Dermis microvascular lymphatic vessel endothelial cell (primary cell): ENCODE data around the gene OR8K1. TPM values are rescaled to one million over a fixed set of nuclear protein-coding genes. Genes with fewer than 3 reads are reported as not detected.

ENCODE experiments used
- DNase-seq, 2 donors: peaks; one replicate each; pipeline versions ENCODE4 v3.0.0 to v3.0.0-alpha.2; 2010; ENCODE audit warnings: low read depth in 2 of 2
- total RNA-seq: library from RNA; depleted of rRNA; stranded (reverse); fragments of >200 nt; gene quantifications from 2 replicates; pipeline ENCODE4 v1.2.1, GENCODE V29; 2014

Gene OR8K1
- not detected in 2 replicates for total RNA-seq

DNA sequence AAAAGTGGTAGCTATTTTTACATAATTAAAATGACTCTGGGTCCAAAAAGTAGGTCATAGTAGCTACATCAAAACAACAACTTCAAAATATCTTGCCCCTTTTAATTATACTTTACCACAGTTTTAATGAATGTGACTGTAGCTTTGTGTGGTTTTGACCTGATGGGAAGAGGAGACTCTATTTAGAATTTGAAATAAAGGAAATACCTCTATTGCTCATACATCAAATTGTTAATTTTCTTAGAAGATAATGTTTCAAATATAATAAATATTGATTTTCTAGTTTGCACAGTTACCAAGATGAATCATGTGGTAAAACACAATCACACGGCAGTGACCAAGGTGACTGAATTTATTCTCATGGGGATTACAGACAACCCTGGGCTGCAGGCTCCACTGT lies at the start of gene OR8K1:
Gene OR8K1, plus strand, starts transcription at position 301 of the 400 bp plus-strand sequence. Its CDS starts 0 bp downstream, at position 301.
- DNase-seq, result no peak

GRCh38 chr11:56296898-56297297 lies 48.9 kb upstream of the OR8K1 start:
- DNase-seq, result no peak

GRCh38 chr11:56307836-56308235 lies 38.0 kb upstream of the OR8K1 start:
- DNase-seq, result no peak

DNA sequence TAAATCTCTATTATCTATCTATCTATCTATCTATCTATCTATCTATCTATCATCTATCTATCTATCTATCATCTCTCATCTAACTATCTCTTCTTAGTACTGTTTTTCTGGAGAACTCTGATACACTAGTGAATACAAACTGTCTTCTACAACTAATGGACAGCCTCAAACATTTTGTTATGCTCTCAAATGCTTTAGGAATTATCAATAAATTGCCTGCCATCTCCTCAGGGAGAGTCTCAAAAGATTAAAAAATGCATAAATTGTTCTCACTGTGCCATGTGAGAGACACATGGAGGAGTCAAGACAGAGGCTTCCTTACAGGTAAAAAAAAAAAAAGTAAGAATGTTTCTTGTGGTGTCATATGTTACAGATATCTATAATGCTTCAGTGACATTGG lies 31.0 kb upstream of the OR8K1 start, which contains the start of gene OR8K3:
Gene OR8K3, plus strand, starts transcription at position 301 of the 400 bp plus-strand sequence. CDS start 3,163 bp downstream, outside the sequence.
- DNase-seq, result no peak

DNA sequence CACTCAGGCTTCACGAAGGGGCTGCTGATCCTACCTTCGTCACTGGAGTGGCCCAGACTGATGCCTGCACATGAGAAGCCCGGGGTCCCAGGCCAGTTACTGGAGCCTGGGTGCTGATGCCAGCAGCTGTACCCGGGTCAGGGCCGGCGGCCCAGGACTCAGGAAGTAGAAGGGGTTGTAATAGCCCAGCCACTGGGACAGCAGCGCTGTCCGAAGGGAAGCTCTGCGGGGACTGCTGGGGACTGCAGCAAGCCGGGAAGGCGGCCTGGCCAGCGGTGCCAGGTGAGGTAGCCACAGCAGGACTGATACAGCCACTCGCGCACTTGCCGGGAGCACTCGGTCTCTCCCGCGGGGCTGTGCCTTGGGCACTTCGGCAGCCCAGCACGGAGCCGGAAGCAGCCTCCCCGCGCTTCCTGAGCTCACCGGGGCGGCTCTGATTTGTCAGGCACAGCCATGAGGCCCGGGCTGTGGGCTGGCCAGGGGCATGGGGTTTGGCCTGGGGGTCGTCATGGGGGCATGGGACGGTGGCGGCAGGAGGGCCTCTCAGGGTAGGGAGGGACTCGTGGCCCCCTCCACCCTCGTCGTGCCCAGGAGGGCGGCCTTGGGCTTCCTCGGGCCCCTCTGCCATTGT lies 13.9 kb upstream of the OR8K1 start:
- DNase-seq, result no peak

GRCh38 chr11:56333156-56333555 lies 12.7 kb upstream of the OR8K1 start:
- no peak for DNase-seq

GRCh38 chr11:56340289-56340688 lies 5.5 kb upstream of the OR8K1 start:
- no peak for DNase-seq

GRCh38 chr11:56353991-56354390 lies 8.2 kb downstream of the OR8K1 start, which contains the start of gene OR8J1:
Gene OR8J1 (plus strand): TSS chr11:56354291. CDS start chr11:56360247, 5,956 bp downstream.
- no peak for DNase-seq

DNA sequence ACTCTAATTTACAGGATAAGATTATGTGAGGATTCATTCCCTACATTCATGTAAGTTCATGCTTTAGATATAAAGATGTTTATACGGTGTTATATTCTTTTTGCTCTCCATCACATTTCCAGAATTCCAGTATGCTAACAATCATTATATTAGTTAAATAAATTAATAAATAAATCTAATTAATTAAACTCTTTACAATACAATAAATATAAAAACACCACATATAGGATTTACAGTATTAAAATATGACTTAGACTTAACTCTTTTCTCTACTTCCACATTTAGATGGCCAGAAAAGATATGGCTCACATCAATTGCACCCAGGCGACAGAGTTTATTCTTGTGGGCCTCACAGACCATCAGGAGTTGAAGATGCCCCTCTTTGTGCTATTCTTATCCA lies 29.5 kb downstream of the OR8K1 start, which contains the start of gene OR8U1:
Gene OR8U1, plus strand, starts transcription at position 301 of the 400 bp plus-strand sequence. Its CDS starts 0 bp downstream, at position 301.
- DNase-seq, result no peak

DNA sequence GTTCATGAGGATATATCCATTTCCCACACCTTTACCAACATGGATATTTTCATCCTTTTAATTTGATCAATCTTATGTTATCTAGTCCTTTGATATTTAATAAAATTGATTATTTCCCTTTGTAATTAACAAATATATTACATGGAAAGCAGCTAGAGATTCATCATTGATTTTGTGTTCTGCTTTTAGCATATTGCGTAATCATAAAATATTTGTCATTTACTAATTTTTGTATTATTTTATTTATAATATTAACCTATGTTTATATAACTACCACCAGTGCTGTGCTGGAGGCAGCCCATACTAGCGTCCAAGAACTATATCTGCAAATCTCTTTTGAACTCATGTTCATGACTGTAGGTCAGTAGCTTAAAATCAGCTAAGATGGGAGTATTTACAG lies 34.3 kb downstream of the OR8K1 start:
- DNase-seq, result no peak

DNA sequence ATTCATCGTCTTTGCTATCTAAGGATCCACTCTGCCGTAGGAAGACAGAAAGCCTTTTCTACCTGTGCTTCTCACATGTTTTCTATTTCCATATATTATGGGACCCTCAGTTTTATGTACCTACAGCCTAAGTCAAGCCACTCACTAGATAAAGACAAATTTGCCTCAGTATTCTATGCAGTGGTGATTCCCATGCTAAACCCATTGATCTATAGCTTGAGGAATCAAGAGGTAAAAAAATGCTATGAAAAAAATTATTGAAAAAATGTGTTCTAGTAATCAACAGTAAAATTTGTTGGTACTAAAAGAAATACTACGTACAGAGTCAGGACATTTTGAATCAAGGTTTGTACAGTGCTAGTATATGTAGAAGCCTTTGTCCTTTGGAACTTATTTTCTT lies 48.5 kb downstream of the OR8K1 start:
- DNase-seq, result no peak

DNA sequence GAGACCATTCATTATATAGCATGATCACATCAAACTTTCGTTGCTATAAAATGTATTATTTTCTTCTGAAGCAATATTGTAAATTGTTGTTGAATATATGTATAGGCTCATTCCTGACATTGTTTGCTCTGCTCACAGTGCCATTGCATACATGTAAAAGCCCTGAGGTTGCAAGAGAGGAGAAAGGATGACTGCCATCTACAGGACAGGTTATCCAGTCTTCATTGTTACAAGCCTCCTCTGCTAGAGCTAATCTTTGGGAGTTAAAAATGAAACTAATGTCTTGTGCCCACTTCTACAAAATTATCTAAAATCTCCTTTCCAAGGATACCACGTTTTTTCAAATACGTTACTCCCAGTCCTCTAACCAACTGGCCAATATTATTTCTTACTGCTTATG lies 50.2 kb downstream of the OR8K1 start:
- no peak for DNase-seq

Other genes starting within 250 kb of the OR8K1 start
- gene OR8H2, start 242.4 kb upstream of the OR8K1 start, total RNA-seq, result not detected in 2 replicates
- gene OR8H3, start 223.7 kb upstream of the OR8K1 start, total RNA-seq, result not detected in 2 replicates
- gene OR8J3, start 205.8 kb upstream of the OR8K1 start, total RNA-seq, result not detected in 2 replicates
- gene OR8K5, start 185.7 kb upstream of the OR8K1 start, total RNA-seq, result not detected in 2 replicates
- not detected in 2 replicates for gene OR5J2, start 169.4 kb upstream of the OR8K1 start, total RNA-seq
- not detected in 2 replicates for gene OR5T2, start 111.8 kb upstream of the OR8K1 start, total RNA-seq
- not detected in 2 replicates for gene OR5T3, start 93.8 kb upstream of the OR8K1 start, total RNA-seq
- not detected in 2 replicates for gene OR5T1, start 71.9 kb upstream of the OR8K1 start, total RNA-seq
- gene OR8H1, start 53.8 kb upstream of the OR8K1 start, total RNA-seq, result not detected in 2 replicates
- not detected in 2 replicates for gene OR8K3, start 30.9 kb upstream of the OR8K1 start, total RNA-seq
- not detected in 2 replicates for gene OR8J1, start 8.3 kb downstream of the OR8K1 start, total RNA-seq
- gene OR8U1, start 29.6 kb downstream of the OR8K1 start, total RNA-seq, result not detected in 2 replicates
- gene OR5AL1, start 66.7 kb downstream of the OR8K1 start, total RNA-seq, result not detected in 2 replicates
- gene OR5M3, start 127.3 kb downstream of the OR8K1 start, total RNA-seq, result not detected in 2 replicates
- gene OR5M8, start 145.3 kb downstream of the OR8K1 start, total RNA-seq, result not detected in 2 replicates
- not detected in 2 replicates for gene OR5M11, start 197.2 kb downstream of the OR8K1 start, total RNA-seq
- gene OR5M10, start 231.7 kb downstream of the OR8K1 start, total RNA-seq, result not detected in 2 replicates